Endothelial cell (in vitro differentiated cells): ENCODE measurements around the gene RRM2. TPM values are rescaled to one million over a fixed set of nuclear protein-coding genes. Genes with fewer than 3 reads are reported as not detected.

Experiments used
- DNase-seq: peaks from one replicate; pipeline ENCODE4 v3.0.0; 2021; ENCODE audit warnings: low spot score
- H3K27ac Mint-ChIP-seq: one replicate; pipeline ENCODE4 v1.8.0; 2021; ENCODE audit warnings: mixed read lengths, inconsistent platforms; ENCODE audit not compliant: unreplicated experiment
- H3K27me3 Mint-ChIP-seq: one replicate; pipeline ENCODE4 v1.8.0; 2021; ENCODE audit warnings: mild to moderate bottlenecking, moderate library complexity, mixed read lengths, inconsistent platforms; ENCODE audit not compliant: unreplicated experiment
- H3K36me3 Mint-ChIP-seq: one replicate; pipeline ENCODE4 v1.8.0; 2021; ENCODE audit warnings: mild to moderate bottlenecking, low read depth, mixed read lengths, inconsistent platforms; ENCODE audit not compliant: unreplicated experiment
- H3K4me1 Mint-ChIP-seq: one replicate; pipeline ENCODE4 v1.8.0; 2021; ENCODE audit warnings: mild to moderate bottlenecking, mixed read lengths, inconsistent platforms; ENCODE audit not compliant: unreplicated experiment
- H3K4me3 Mint-ChIP-seq: one replicate; pipeline ENCODE4 v1.8.0; 2021; ENCODE audit warnings: mild to moderate bottlenecking, mixed read lengths, inconsistent platforms; ENCODE audit not compliant: unreplicated experiment
- H3K9me3 Mint-ChIP-seq: one replicate; pipeline ENCODE4 v1.8.0; 2021; ENCODE audit warnings: mixed read lengths, inconsistent platforms; ENCODE audit not compliant: unreplicated experiment
- CTCF ChIP-seq: fragments of 200-600 bp; sonication (generic); IDR thresholded peaks from one replicate; pipeline ENCODE4 v1.5.0; 2021; ENCODE audit warnings: antibody characterized with exemption; ENCODE audit not compliant: unreplicated experiment
- total RNA-seq: library from RNA; stranded (reverse); fragmentation: NEBNext Ultra II Directional; extraction: Animal tissue kit (Norgen Biotek cat#: 25700); gene quantifications from one replicate; pipeline ENCODE4 v1.2.1, GENCODE V29; 2021; ENCODE audit not compliant: unreplicated experiment

RRM2 gene
- total RNA-seq, 1 donor from 2014 or later, result 18.7 TPM

- TF ChIP-seq CTCF, result no peak
- Mint-ChIP-seq H3K27ac (no peak overlapping the region), H3K9me3 (no peaks in the 10 kb centered on the region), H3K4me3 (no peak overlapping the region), H3K27me3 (peaks cover 5% of the 10 kb centered on the region), H3K36me3 (no peaks in the 10 kb centered on the region), H3K4me1 (no peaks in the 10 kb centered on the region)
- DNase-seq, result no peak
These were observed 47.7 kb downstream of the RRM2 start for GRCh38 chr2:10170256-10170655.

- H3K36me3 Mint-ChIP-seq, result no peaks in the 10 kb centered on the region
- H3K27ac Mint-ChIP-seq, result no peak overlapping the region
These were observed 48.7 kb downstream of the RRM2 start for GRCh38 chr2:10171006-10171800.

GRCh38 chr2:10172033-10172871 lies 49.7 kb downstream of the RRM2 start:
- TF ChIP-seq CTCF, result no peak
- no peaks in the 10 kb centered on the region for H3K9me3 Mint-ChIP-seq
- H3K36me3 Mint-ChIP-seq, result no peaks in the 10 kb centered on the region
- no peak for DNase-seq
- peaks cover 5% of the 10 kb centered on the region for H3K27me3 Mint-ChIP-seq
- H3K27ac Mint-ChIP-seq, result no peak overlapping the region
- H3K4me3 Mint-ChIP-seq, result no peak overlapping the region
- no peaks in the 10 kb centered on the region for H3K4me1 Mint-ChIP-seq

More at GRCh38 chr2:10171006-10171800, 48.7 kb downstream of the RRM2 start:
- H3K9me3 Mint-ChIP-seq, result no peaks in the 10 kb centered on the region
- no peak overlapping the region for H3K4me3 Mint-ChIP-seq
- H3K4me1 Mint-ChIP-seq, result no peaks in the 10 kb centered on the region
- no peak for TF ChIP-seq CTCF
- H3K27me3 Mint-ChIP-seq, result peaks cover 5% of the 10 kb centered on the region
- no peak for DNase-seq

GRCh38 chr2:10173258-10174005 lies 50.9 kb downstream of the RRM2 start:
- H3K27me3 Mint-ChIP-seq, result peaks cover 5% of the 10 kb centered on the region
- H3K36me3 Mint-ChIP-seq, result no peaks in the 10 kb centered on the region
- H3K27ac Mint-ChIP-seq, result no peak overlapping the region
- H3K4me3 Mint-ChIP-seq, result no peak overlapping the region
- H3K4me1 Mint-ChIP-seq, result no peaks in the 10 kb centered on the region
- no peak for TF ChIP-seq CTCF
- H3K9me3 Mint-ChIP-seq, result no peaks in the 10 kb centered on the region
- no peak for DNase-seq
